HG03565 (cell line): ENCODE data around the gene NQO2.

Source experiments
- ATAC-seq: cut with Tn5 transposase; IDR thresholded peaks from one replicate; pipeline ENCODE4 v1.9.1; 2021; ENCODE audit warnings: mild to moderate bottlenecking, moderate library complexity; ENCODE audit not compliant: unreplicated experiment

The NQO2 gene, protein sequence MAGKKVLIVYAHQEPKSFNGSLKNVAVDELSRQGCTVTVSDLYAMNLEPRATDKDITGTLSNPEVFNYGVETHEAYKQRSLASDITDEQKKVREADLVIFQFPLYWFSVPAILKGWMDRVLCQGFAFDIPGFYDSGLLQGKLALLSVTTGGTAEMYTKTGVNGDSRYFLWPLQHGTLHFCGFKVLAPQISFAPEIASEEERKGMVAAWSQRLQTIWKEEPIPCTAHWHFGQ

DNA sequence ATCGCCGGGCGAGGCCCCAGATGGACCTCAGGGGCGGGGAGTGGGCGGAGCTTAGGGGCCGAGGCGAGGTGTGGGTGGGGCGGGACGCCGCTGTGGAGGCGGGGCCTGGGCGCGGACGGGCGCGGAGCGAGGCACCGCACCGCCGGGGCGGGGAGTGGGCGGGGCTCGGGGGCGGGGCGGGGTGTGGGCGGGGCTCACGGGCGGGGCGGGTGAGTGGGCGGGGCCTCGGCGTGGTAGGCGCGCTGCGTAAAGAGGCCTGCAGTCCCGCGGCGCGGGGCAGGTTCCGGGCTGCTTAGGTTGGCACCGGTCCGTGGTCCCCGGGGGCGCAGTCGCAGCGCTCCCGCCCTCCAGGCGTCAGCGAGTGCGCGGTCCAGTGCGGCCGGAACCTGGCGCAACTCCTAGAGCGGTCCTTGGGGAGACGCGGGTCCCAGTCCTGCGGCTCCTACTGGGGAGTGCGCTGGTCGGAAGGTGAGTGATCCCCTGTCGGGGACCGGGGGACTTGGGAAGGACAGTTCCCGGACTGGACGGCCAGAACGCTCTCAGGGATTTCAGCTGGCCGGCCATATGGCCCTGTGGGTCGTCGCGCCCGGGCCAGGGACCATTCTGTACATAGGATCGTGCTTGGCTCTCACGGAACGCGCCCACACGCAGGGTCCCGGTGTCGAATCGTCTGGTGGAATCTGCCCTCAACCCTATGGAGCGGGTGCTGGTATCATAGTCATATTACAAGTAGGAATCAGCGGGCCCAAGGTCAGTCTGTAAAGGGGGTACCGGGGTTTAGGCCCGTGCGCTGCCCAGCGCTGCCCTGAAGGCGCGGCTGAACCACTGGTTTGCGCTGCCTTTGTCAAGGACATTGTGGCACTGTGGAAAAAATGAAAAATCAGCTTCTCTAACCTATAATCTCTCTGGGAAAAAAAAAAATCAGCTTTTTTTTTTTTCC is at the start of gene NQO2:
Gene NQO2, plus strand, starts transcription at position 277 of the 940 bp plus-strand sequence. CDS start 6,659 bp downstream, outside the sequence.
- peak; percentile 53 for ATAC-seq

GRCh38 chr6:2950713-2951112 is 49.0 kb upstream of the NQO2 start:
- no peak for ATAC-seq

- no peak for ATAC-seq
These were observed 48.0 kb upstream of the NQO2 start for GRCh38 chr6:2951728-2952127.

GRCh38 chr6:2952557-2953095 is 47.1 kb upstream of the NQO2 start:
- ATAC-seq = no peak

DNA sequence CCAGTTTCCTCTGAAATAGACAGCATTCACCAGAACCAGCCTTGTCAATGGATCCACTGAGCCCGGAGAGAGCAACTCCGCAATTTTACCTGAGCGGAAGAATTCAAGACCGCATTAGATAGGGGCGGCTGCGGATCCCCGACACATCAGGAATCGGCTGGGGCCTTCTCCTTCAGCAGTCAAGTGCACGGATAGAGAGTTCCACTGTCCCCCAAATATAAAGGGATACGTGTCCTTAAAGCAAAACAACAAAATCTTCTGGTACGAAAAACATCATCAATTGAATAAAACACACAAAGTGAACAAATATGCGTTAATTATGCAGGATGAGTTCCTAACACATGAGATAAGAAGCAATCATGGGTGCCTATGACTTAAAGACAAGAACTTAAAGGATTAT is 46.6 kb upstream of the NQO2 start:
- no peak for ATAC-seq

DNA sequence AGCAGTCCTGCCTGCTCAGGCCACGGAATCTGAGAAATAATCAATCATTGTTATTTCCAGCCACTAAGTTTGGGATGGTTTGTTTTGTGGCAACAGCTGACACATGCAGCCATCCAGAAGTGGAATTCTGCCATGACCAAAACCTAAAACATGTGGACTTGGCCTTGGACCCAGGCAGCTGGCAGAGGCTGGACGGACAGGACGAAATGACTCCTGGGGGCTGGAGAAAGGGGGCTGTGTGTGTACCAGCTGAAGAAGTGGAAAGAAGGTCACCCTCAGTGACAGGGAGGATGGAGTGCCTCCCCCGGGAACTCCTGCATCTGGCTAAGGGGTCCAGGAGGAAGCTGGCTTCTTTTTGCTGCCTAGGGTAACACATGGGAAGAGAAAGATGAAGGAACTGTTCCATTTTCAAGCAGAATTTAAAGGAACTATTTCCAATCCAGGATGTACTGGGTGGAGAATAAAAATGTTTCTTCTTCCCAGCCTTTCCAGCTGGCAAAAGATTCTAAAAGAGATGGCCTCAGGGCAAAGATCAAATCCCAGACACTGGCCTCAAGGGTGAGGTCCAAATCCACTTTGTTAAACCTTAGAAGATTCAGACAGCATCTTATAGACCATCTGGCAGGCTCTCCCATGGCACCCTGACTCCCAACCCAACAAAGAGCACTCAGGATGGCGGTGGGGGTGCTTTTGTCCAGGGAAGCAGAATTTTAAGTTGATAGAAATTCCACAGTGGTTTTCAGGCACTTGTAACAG is 42.6 kb upstream of the NQO2 start:
- no peak for ATAC-seq

- ATAC-seq = no peak
These were observed 41.9 kb upstream of the NQO2 start for GRCh38 chr6:2957696-2958330.

DNA sequence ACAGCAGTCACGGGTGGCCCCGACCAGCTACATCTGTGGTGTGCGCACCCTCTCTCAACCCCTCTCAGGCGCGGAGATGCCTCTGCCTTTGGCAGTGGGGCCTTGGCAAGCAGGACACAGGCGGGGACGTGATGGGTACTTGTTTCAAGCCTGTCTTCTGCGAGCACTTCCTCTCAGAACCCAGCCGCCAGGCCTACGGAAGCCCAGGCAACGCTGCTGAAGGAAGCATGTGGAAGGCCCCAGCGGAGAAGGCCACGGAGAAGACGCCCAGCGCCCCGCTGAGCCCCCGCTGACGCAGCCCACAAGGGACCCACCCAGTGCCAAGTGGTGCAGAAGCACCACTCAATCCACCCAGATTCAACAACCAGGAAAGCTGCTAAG is 41.4 kb upstream of the NQO2 start:
- no peak for ATAC-seq

DNA sequence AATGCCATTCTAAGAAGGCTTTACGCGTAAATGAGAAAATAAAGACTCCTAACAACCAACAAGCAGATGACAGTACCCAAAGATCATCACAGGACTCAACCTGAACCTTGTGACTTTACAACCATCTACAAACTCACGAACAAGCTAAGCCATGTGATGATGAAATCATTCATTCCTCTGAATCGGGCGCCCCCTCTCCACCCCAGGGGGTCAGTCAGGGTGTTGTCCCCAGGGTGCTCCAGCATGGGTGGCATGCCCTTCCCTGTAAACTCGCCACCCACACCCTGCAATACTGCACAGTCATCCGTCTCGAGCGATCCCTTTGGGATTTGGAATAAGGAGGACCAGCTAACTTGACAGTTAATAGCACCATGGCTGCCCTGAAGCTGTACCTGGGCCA is 40.9 kb upstream of the NQO2 start:
- no peak for ATAC-seq

- no peak for ATAC-seq
These were observed 39.6 kb upstream of the NQO2 start for GRCh38 chr6:2959909-2960719.

GRCh38 chr6:2960935-2961334 is 38.8 kb upstream of the NQO2 start:
- ATAC-seq = no peak

- ATAC-seq = no peak
These were observed 38.2 kb upstream of the NQO2 start for GRCh38 chr6:2961506-2961905.

DNA sequence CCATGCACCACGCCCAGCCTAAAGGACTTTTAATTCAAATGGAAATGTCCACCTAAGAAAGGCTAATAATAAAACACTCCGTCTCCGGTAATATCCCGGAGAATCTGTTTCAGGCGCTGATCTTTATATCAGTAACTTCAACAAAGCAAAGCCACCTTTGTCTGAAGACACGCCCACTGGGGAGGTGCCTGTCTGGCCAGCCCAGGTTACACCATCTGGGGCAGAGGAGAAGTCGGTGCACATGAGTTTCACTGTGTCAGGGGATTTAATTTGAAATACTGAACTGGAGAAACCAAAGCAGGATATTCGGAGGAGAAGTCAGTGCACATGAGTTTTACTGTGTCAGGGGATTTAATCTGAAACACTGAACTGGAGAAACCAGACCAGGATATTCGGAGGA is 37.7 kb upstream of the NQO2 start:
- ATAC-seq = no peak

GRCh38 chr6:2962636-2963035 is 37.1 kb upstream of the NQO2 start:
- ATAC-seq = no peak

GRCh38 chr6:2963756-2964155 is 35.9 kb upstream of the NQO2 start:
- ATAC-seq = no peak

DNA sequence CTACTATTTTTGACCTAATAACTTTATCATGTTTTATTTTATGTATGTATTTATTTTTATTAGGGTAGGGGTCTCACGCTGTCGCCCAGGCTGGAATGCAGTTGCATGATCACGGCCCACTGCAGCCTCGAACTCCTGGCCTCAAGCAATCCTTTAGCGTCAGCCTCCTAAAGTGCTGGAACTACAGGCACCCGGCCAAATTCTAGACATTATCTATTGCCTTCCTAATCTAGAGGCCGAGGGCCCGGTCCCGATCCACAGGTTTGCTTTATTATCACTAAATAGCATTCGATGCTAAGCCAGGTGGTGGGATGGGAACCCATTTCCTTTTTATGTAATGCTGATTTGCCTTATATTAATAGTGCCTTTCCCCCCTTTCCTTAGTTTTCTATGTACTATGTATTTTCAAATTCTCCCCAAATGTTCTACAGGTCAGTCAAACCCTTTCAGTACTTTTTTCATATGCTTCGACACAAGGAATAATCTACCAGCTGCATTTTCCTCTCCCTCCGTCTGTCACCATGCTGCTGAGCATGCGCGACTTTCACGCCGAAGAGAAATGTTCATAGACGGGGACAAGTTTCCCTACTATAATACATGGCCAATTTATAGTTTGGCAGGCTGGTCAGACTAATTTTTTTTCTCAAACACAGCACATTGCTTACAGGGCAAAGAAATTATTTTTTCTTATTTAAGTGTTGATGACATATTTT is 34.7 kb upstream of the NQO2 start:
- ATAC-seq = no peak

GRCh38 chr6:2966347-2966746 is 33.3 kb upstream of the NQO2 start:
- ATAC-seq = no peak

DNA sequence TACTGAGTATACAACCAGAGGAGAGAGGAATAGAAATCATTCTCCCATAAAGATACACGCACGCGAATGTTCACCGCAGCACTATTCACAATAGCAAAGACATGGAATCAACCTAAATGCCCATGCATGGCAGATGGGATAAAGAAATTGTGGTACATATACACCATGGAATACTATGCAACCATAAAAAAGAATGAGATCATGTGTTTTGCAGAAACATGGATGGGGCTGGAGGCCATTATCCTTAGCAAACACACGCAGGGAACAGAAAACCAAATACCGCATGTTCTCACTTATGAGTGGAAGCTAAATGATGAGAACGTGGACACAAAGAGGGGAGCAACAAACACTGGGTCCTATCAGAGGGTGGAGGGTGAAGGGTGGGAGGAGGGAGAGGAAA is 31.8 kb upstream of the NQO2 start:
- ATAC-seq = no peak

- no peak for ATAC-seq
These were observed 31.0 kb upstream of the NQO2 start for GRCh38 chr6:2968600-2969135.
